GM12878 (cell line): Measurements from ENCODE around the gene SCRN2. TPM values are rescaled to one million over a fixed set of nuclear protein-coding genes. Genes with fewer than 3 reads are reported as not detected.

Source experiments
- ATAC-seq: fragments of 200-7000 bp; cut with Tn5 transposase; 3 replicates; pipeline ENCODE4 v1.9.1; 2020; ENCODE audit warnings: mild to moderate bottlenecking, moderate library complexity
- BruUV-seq: library from RNA; stranded (reverse); fragments of 400-500 nt; replicated peaks from 2 replicates; lab custom pipeline; 2021; lab: Mats Ljungman, UMichigan
- CTCF ChIA-PET: fragments of 300-600 bp; sonication (Branson Sonifier 250); formaldehyde crosslinking; extraction: SDS; loops from one replicate; lab custom pipeline; 2021; ENCODE audit warnings: inconsistent platforms; lab: Yijun Ruan, JAX
- POLR2A ChIA-PET: fragments of 350-600 bp; formaldehyde crosslinking; extraction: SDS; loops from one replicate; lab custom pipeline; 2021; ENCODE audit warnings: inconsistent platforms; lab: Charles Lee
- RAD21 ChIA-PET: fragments of 300-600 bp; sonication (Branson Sonifier 250); formaldehyde crosslinking; loops from one replicate; lab custom pipeline; 2023; ENCODE audit warnings: antibody characterized with exemption; ENCODE audit not compliant: unreplicated experiment; lab: Charles Lee
- SMC1A ChIA-PET: fragments of 300-600 bp; sonication (Branson Sonifier 250); formaldehyde crosslinking; loops from one replicate; lab custom pipeline; 2023; ENCODE audit not compliant: unreplicated experiment, uncharacterized antibody; lab: Charles Lee
- DNase-seq: peaks from one replicate; pipeline ENCODE4 v3.0.0-alpha.2; 2011; ENCODE audit warnings: low read depth, low spot score
- FAIRE-seq: peaks from 3 replicates; lab custom pipeline; 2011; peaks lifted over from hg19 to GRCh38; lab: Jason Lieb, UNC
- H2AFZ ChIP-seq: 2 replicates; pipeline ENCODE4 v1.6.0; 2011; ENCODE audit warnings: low read depth, low read length, control low read depth; ENCODE audit not compliant: control insufficient read depth
- H3K27ac ChIP-seq: 2 replicates; pipeline ENCODE4 v1.5.1; 2011; ENCODE audit warnings: control low read depth; ENCODE audit not compliant: control insufficient read depth, insufficient read depth
- H3K27me3 ChIP-seq, 2 experiments: replicated peaks in 1 of 2; 2 replicates each; pipeline versions ENCODE4 v1.6.0 to v1.6.1; 2011; ENCODE audit warnings: low read length in 1 of 2; ENCODE audit not compliant: control insufficient read depth in 2 of 2, insufficient read depth in 2 of 2
- H3K36me3 ChIP-seq, 2 experiments: 2 replicates each; pipeline ENCODE4 v1.5.1; 2011; ENCODE audit warnings: low read length in 1 of 2; ENCODE audit not compliant: control insufficient read depth in 2 of 2, insufficient read depth in 2 of 2
- H3K4me1 ChIP-seq: 2 replicates; pipeline ENCODE4 v1.6.1; 2011; ENCODE audit warnings: mild to moderate bottlenecking, low read length, moderate library complexity, mixed read lengths; ENCODE audit not compliant: control insufficient read depth, insufficient read depth
- H3K4me2 ChIP-seq: 2 replicates; pipeline ENCODE4 v1.6.0; 2011; ENCODE audit warnings: control low read depth; ENCODE audit not compliant: control insufficient read depth, insufficient read depth
- H3K4me3 ChIP-seq: fragments of 200-600 bp; sonication (generic); 2 replicates; pipeline ENCODE4 v1.5.1; 2016
- H3K79me2 ChIP-seq: 2 replicates; pipeline ENCODE4 v1.6.0; 2011; ENCODE audit warnings: low read length; ENCODE audit not compliant: control insufficient read depth, insufficient read depth
- H3K9ac ChIP-seq: 2 replicates; pipeline ENCODE4 v1.8.0; 2011; ENCODE audit warnings: low read length, control low read depth, mixed read lengths; ENCODE audit not compliant: control insufficient read depth, insufficient read depth
- H3K9me3 ChIP-seq: replicated peaks from 3 replicates; pipeline ENCODE4 v1.5.1; 2011; ENCODE audit warnings: mild to moderate bottlenecking, low read length; ENCODE audit not compliant: control insufficient read depth, insufficient read depth
- H4K20me1 ChIP-seq: 2 replicates; pipeline ENCODE4 v1.6.0; 2011; ENCODE audit not compliant: control insufficient read depth, insufficient read depth
- CHD1 ChIP-seq: IDR thresholded peaks from 2 replicates; pipeline ENCODE4 v1.6.1; 2012; ENCODE audit warnings: low read depth, low read length, improper control_type of control experiment
- ETV6 ChIP-seq, 2 experiments: fragments of 450-650 bp in 1 of 2; IDR thresholded peaks in 1 of 2; conservative IDR thresholded peaks in 1 of 2; 2 replicates each; pipeline ENCODE4 v1.6.1; 2014; ENCODE audit warnings: antibody characterized with exemption in 1 of 2, borderline replicate concordance in 1 of 2, low read depth in 1 of 2, mild to moderate bottlenecking in 1 of 2, moderate library complexity in 1 of 2
- HDGF ChIP-seq: fragments of 450-650 bp; IDR thresholded peaks from 2 replicates; pipeline ENCODE4 v1.6.1; 2016; ENCODE audit warnings: antibody characterized with exemption
- NFYA ChIP-seq: IDR thresholded peaks from 2 replicates; pipeline ENCODE4 v1.6.1; 2011; ENCODE audit warnings: low read depth, mild to moderate bottlenecking, low read length, improper control_type of control experiment, borderline replicate concordance
- PAX5 ChIP-seq: IDR thresholded peaks from 2 replicates; pipeline ENCODE4 v1.6.1; 2011; ENCODE audit warnings: low read depth, low read length, borderline replicate concordance
- RFX5 ChIP-seq: IDR thresholded peaks from 2 replicates; pipeline ENCODE4 v1.6.1; 2011; ENCODE audit warnings: low read depth, low read length, improper control_type of control experiment
- SMARCA5 ChIP-seq: fragments of 450-650 bp; IDR thresholded peaks from 2 replicates; pipeline ENCODE4 v1.6.1; 2017; ENCODE audit warnings: mild to moderate bottlenecking
- TAF1 ChIP-seq: IDR thresholded peaks from 2 replicates; pipeline ENCODE4 v1.6.1; 2011; ENCODE audit warnings: mild to moderate bottlenecking, low read depth, low read length, borderline replicate concordance
- ZZZ3 ChIP-seq: IDR thresholded peaks from 2 replicates; pipeline ENCODE4 v1.6.1; 2011; ENCODE audit warnings: low read depth; ENCODE audit not compliant: control insufficient read depth, insufficient read length
- WGBS: methylation state at CpG from one replicate; pipeline ENCODE4 v1.1.6; 2016; ENCODE audit warnings: low lambda C conversion rate; ENCODE audit not compliant: insufficient replicate concordance, insufficient coverage; ENCODE audit errors: missing lambda C conversion rate; 5-methylcytosine and 5-hydroxymethylcytosine counted together
- in situ Hi-C: fragments of 300-500 bp; cut with MboI; formaldehyde crosslinking; loops from 9 replicates; pipeline ENCODE4 v1.14.3; 2018; ENCODE audit warnings: mixed read lengths
- intact Hi-C: fragments of 100-400 bp; cut with micrococcal nuclease; formaldehyde crosslinking; loops from one replicate; pipeline ENCODE4 v1.14.2; 2022; ENCODE audit not compliant: unreplicated experiment
- polyA plus RNA-seq, 11 experiments: library from polyadenylated mRNA; depleted of rRNA in 4 of 11; unstranded in 6 of 11; stranded (reverse) in 5 of 11; fragments of >200 nt; fragmentation: Nextera tagmentation in 4 of 11; fragmentation: Illumina TruSeq in 1 of 11; extraction: Ambion mirVana in 4 of 11; extraction: Trizol in 1 of 11; gene quantifications; 1 replicate in 1 of 11; 2 replicates in 10 of 11; pipeline versions ENCODE4 v1.2.1 to v1.2.3, GENCODE V29; 2011 to 2016; ENCODE audit warnings: inconsistent platforms in 2 of 11, missing spikeins in 2 of 11, low read depth in 1 of 11
- total RNA-seq, 4 experiments: library from RNA; depleted of rRNA in 3 of 4; stranded (reverse); fragments of >200 nt in 3 of 4; fragmentation: Illumina TruSeq in 1 of 4; extraction: Trizol in 1 of 4; gene quantifications; 2 replicates each; pipeline versions ENCODE4 v1.2.1 to v1.2.3, GENCODE V29; 2013 to 2021
- TF ChIP-seq, protein P1 (sequence below): IDR thresholded peaks from 2 replicates; pipeline ENCODE4 v1.6.1; 2011; ENCODE audit warnings: low read depth, low read length, improper control_type of control experiment, borderline replicate concordance
- TF ChIP-seq, protein P2 (sequence below): fragments of 450-650 bp; IDR thresholded peaks from 2 replicates; pipeline ENCODE4 v1.6.1; 2018; ENCODE audit warnings: borderline replicate concordance, mild to moderate bottlenecking; ENCODE audit not compliant: partially characterized antibody
- TF ChIP-seq, protein P3 (sequence below): fragments of 450-650 bp; IDR thresholded peaks from 2 replicates; pipeline ENCODE4 v1.6.1; 2017; ENCODE audit warnings: mild to moderate bottlenecking, low read depth, inconsistent platforms; ENCODE audit not compliant: poor library complexity, severe bottlenecking
- TF ChIP-seq, protein P4 (sequence below): fragments of 450-650 bp; conservative IDR thresholded peaks from 2 replicates; pipeline ENCODE4 v1.6.1; 2017; ENCODE audit warnings: mild to moderate bottlenecking, moderate library complexity

SCRN2 gene
- total and polyA plus RNA-seq, 10 of the 15 experiments (the other 5 are each of a cell fraction or from before 2014, with no cell fraction given) = 0.34 to 33.3 (median 20.1) TPM

DNA sequence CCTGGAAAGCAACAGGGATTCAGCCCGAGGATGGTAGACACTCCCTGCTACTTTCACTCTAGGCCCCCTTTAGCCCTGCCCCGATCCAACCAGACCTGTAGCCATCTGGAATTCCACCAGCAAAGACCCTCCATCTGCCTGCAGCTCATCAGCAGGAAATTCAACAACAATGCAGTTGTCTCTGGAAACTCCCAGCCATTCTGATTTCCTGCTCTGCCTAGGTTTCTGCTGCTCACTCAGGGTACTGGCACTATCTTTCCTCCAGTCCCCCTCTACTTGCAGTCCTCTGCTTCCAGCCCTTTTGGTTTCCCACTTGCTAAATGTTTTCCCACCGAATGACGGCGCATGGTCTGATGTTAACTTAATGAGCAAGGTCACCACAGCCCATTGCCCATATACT, 12.5 kb upstream of the SCRN2 start (continued):
- TF ChIP-seq, protein P1, sequence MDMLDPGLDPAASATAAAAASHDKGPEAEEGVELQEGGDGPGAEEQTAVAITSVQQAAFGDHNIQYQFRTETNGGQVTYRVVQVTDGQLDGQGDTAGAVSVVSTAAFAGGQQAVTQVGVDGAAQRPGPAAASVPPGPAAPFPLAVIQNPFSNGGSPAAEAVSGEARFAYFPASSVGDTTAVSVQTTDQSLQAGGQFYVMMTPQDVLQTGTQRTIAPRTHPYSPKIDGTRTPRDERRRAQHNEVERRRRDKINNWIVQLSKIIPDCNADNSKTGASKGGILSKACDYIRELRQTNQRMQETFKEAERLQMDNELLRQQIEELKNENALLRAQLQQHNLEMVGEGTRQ = no peak
- TF ChIP-seq, protein P2, sequence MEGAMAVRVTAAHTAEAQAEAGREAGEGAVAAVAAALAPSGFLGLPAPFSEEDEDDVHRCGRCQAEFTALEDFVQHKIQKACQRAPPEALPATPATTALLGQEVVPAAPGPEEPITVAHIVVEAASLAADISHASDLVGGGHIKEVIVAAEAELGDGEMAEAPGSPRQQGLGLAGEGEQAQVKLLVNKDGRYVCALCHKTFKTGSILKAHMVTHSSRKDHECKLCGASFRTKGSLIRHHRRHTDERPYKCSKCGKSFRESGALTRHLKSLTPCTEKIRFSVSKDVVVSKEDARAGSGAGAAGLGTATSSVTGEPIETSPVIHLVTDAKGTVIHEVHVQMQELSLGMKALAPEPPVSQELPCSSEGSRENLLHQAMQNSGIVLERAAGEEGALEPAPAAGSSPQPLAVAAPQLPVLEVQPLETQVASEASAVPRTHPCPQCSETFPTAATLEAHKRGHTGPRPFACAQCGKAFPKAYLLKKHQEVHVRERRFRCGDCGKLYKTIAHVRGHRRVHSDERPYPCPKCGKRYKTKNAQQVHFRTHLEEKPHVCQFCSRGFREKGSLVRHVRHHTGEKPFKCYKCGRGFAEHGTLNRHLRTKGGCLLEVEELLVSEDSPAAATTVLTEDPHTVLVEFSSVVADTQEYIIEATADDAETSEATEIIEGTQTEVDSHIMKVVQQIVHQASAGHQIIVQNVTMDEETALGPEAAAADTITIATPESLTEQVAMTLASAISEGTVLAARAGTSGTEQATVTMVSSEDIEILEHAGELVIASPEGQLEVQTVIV = no peak
- TF ChIP-seq CHD1 = no peak

DNA sequence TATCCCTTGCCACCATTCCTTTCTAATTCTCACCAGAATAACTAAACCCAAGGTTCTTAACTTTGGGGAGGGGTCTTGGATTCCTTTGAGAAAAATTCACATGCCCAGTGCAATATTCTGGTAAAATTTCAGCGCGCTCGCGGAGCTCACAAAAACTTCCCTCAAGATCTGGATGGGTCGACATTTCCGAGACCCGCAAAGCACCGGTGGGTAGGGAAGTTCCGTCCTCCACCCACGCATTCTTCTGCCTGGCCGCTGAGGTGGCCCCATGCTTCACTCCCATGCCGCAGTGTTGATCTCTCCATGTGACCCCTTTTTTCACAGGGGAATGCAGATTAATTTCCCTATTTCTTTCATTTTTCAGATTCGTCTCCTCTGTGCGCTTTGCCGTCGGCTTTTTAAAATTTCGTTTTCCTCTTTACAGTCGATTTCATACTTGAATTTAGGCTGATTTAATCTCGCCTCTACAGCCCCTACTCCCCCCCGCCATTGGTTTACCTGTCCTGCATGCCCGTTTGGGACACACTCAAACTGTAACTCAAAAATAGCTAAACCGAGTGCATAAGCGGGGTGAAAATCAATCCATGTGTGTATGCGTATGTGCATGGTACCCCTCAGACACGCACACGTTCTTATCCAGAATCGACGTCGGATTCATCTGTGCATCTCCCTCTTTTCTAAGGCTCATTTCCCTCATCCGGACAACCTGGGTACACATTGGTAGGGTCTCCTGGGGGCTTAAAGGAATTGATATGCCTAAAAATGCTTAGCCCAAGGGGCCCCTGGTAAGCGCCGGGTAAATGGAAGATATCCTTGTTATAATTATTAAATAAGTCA, 11.3 kb upstream of the SCRN2 start:
- Histone ChIP-seq H3K79me2 (no peaks in the 10 kb centered on the region), H2AFZ (no peak overlapping the region), H3K4me1 (peaks cover 5% of the 10 kb centered on the region), H3K4me3 (no peak overlapping the region), H4K20me1 (no peaks in the 10 kb centered on the region), H3K4me2 (peak overlapping the region; percentile 61), H3K36me3 (no peaks in the 10 kb centered on the region), H3K9me3 (no peaks in the 10 kb centered on the region), H3K9ac (no peak overlapping the region), H3K27me3 (peaks cover 25 to 57% of the 10 kb centered on the region in 2 experiments), H3K27ac (no peak overlapping the region)
- ChIA-PET SMC1A (interaction anchor here (0.8 to 13.1 kb wide), 3 partner anchors 9 to 37 kb away, joined by 3 to 231 read pairs (median 5); partner anchors contain the start of genes SCRN2 and SP2), CTCF (interaction anchor here (0.6 to 1.6 kb wide), 6 partner anchors 9 to 38 kb away, joined by 3 to 5 read pairs (median 4); partner anchors contain the start of gene SCRN2), RAD21 (interaction anchor here (1.4 kb wide), 2 partner anchors 10 to 39 kb away, joined by 4 read pairs; no protein-coding TSS in a partner anchor), POLR2A (no interaction called here)
- 0 out of 3 replicates have a peak, but pooled peaks have one; percentile 19 for ATAC-seq
- no TSS peak for BruUV-seq
- 23% methylated on average over 32 of the region's 32 CpGs for WGBS
- in situ Hi-C loops = no loop called here
- DNase-seq = no peak
- no peak for FAIRE-seq
- intact Hi-C loops = no loop called here
- TF ChIP-seq TAF1 (no peak), SMARCA5 (no peak), NFYA (no peak), PAX5 (no peak), HDGF (no peak), ZZZ3 (no peak), RFX5 (no peak), ETV6 (conservative IDR thresholded peaks at IDR 0.05 in 1 of 2, IDR thresholded peaks at IDR 0.05 in 1 of 2; ENCODE audit: borderline replicate concordance in 1 of 2, low read depth in 1 of 2) (no peak)
- TF ChIP-seq, protein P3, sequence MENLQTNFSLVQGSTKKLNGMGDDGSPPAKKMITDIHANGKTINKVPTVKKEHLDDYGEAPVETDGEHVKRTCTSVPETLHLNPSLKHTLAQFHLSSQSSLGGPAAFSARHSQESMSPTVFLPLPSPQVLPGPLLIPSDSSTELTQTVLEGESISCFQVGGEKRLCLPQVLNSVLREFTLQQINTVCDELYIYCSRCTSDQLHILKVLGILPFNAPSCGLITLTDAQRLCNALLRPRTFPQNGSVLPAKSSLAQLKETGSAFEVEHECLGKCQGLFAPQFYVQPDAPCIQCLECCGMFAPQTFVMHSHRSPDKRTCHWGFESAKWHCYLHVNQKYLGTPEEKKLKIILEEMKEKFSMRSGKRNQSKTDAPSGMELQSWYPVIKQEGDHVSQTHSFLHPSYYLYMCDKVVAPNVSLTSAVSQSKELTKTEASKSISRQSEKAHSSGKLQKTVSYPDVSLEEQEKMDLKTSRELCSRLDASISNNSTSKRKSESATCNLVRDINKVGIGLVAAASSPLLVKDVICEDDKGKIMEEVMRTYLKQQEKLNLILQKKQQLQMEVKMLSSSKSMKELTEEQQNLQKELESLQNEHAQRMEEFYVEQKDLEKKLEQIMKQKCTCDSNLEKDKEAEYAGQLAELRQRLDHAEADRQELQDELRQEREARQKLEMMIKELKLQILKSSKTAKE = no peak
- TF ChIP-seq, protein P4, sequence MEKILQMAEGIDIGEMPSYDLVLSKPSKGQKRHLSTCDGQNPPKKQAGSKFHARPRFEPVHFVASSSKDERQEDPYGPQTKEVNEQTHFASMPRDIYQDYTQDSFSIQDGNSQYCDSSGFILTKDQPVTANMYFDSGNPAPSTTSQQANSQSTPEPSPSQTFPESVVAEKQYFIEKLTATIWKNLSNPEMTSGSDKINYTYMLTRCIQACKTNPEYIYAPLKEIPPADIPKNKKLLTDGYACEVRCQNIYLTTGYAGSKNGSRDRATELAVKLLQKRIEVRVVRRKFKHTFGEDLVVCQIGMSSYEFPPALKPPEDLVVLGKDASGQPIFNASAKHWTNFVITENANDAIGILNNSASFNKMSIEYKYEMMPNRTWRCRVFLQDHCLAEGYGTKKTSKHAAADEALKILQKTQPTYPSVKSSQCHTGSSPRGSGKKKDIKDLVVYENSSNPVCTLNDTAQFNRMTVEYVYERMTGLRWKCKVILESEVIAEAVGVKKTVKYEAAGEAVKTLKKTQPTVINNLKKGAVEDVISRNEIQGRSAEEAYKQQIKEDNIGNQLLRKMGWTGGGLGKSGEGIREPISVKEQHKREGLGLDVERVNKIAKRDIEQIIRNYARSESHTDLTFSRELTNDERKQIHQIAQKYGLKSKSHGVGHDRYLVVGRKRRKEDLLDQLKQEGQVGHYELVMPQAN = no peak
